Measurements from ENCODE around the gene BLTP3B. TPM values are rescaled to one million over a fixed set of nuclear protein-coding genes. Genes with fewer than 3 reads are reported as not detected.
A peak's percentile ranks its signal among the peaks of the same experiment; 100 is the strongest.

Gene BLTP3B
- total RNA-seq, 1 experiment from 2014 or later, result 20.1 TPM

GRCh38 chr12:100127766-100128511, 14.7 kb downstream of the BLTP3B start:
- CTCF ChIA-PET, result interaction anchor here (0.7 to 1.6 kb wide), 3 partner anchors 48 to 102 kb away, joined by 3 to 7 read pairs (median 4); no protein-coding TSS in a partner anchor
- BruUV-seq (replicated peaks), result no TSS peak
- peak; percentile 75 for DNase-seq (ENCODE audit: unreplicated experiment)
- Mint-ChIP-seq H3K27ac (ENCODE audit: low read depth, unreplicated experiment) (peak overlapping the region; percentile 82), H3K27me3 (ENCODE audit: insufficient read depth, unreplicated experiment) (no peaks in the 10 kb centered on the region), H3K4me3 (ENCODE audit: unreplicated experiment) (peak overlapping the region; percentile 50), H3K9me3 (ENCODE audit: unreplicated experiment) (no peaks in the 10 kb centered on the region), H3K4me1 (ENCODE audit: insufficient read depth, unreplicated experiment) (peaks cover 19% of the 10 kb centered on the region), H3K36me3 (ENCODE audit: insufficient read depth, unreplicated experiment) (no peaks in the 10 kb centered on the region)
- intact Hi-C loops (cut with micrococcal nuclease), result loop anchor here (5.0 kb wide), 1 partner anchor 74 kb away; the partner anchor contains the start of gene ACTR6
- POLR2A ChIA-PET, result interaction anchor here (1.1 to 2.5 kb wide), 3 partner anchors 10 to 36 kb away, joined by 3 to 26 read pairs (median 4); no protein-coding TSS in a partner anchor
- no peak for TF ChIP-seq CTCF (IDR thresholded peaks at IDR 0.05; ENCODE audit: unreplicated experiment)

- no peaks in the 10 kb centered on the region for H3K36me3 Mint-ChIP-seq (ENCODE audit: insufficient read depth, unreplicated experiment)
- no peak overlapping the region for H3K4me3 Mint-ChIP-seq (ENCODE audit: unreplicated experiment)
- peaks cover 6% of the 10 kb centered on the region for H3K9me3 Mint-ChIP-seq (ENCODE audit: unreplicated experiment)
- H3K27me3 Mint-ChIP-seq (ENCODE audit: insufficient read depth, unreplicated experiment), result no peaks in the 10 kb centered on the region
- CTCF ChIA-PET, result interaction anchor here (0.6 to 1.6 kb wide), 5 partner anchors 40 to 1024 kb away, joined by 3 to 4 read pairs (median 3); no protein-coding TSS in a partner anchor
- peaks cover 7% of the 10 kb centered on the region for H3K4me1 Mint-ChIP-seq (ENCODE audit: insufficient read depth, unreplicated experiment)
- no TSS peak for BruUV-seq (replicated peaks)
- no peak overlapping the region for H3K27ac Mint-ChIP-seq (ENCODE audit: low read depth, unreplicated experiment)
- POLR2A ChIA-PET, result interaction anchor here (0.7 kb wide), 1 partner anchor 51 kb away, joined by 3 read pairs; no protein-coding TSS in a partner anchor
- TF ChIP-seq CTCF (IDR thresholded peaks at IDR 0.05; ENCODE audit: unreplicated experiment), result no peak
- no peak for DNase-seq (ENCODE audit: unreplicated experiment)
- intact Hi-C loops (cut with micrococcal nuclease), result no loop called here
Measured at GRCh38 chr12:100123316-100124095, 19.2 kb downstream of the BLTP3B start.

GRCh38 chr12:100120355-100120754, 22.3 kb downstream of the BLTP3B start:
- no peaks in the 10 kb centered on the region for H3K36me3 Mint-ChIP-seq (ENCODE audit: insufficient read depth, unreplicated experiment)
- no peaks in the 10 kb centered on the region for H3K4me1 Mint-ChIP-seq (ENCODE audit: insufficient read depth, unreplicated experiment)
- no peak overlapping the region for H3K27ac Mint-ChIP-seq (ENCODE audit: low read depth, unreplicated experiment)
- CTCF ChIA-PET, result interaction anchor here (0.6 to 2.7 kb wide), 6 partner anchors 9 to 310 kb away, joined by 3 to 7 read pairs (median 4); no protein-coding TSS in a partner anchor
- no peak for DNase-seq (ENCODE audit: unreplicated experiment)
- H3K4me3 Mint-ChIP-seq (ENCODE audit: unreplicated experiment), result no peak overlapping the region
- POLR2A ChIA-PET, result interaction anchor here (0.6 to 0.9 kb wide), 2 partner anchors 16 to 23 kb away, joined by 3 read pairs; no protein-coding TSS in a partner anchor
- H3K27me3 Mint-ChIP-seq (ENCODE audit: insufficient read depth, unreplicated experiment), result no peaks in the 10 kb centered on the region
- H3K9me3 Mint-ChIP-seq (ENCODE audit: unreplicated experiment), result peaks cover 6% of the 10 kb centered on the region
- intact Hi-C loops (cut with micrococcal nuclease), result no loop called here
- TF ChIP-seq CTCF (IDR thresholded peaks at IDR 0.05; ENCODE audit: unreplicated experiment), result no peak
- BruUV-seq (replicated peaks), result no TSS peak

- no TSS peak for BruUV-seq (replicated peaks)
- H3K9me3 Mint-ChIP-seq (ENCODE audit: unreplicated experiment), result peaks cover under 1% of the 10 kb centered on the region
- no peak overlapping the region for H3K4me3 Mint-ChIP-seq (ENCODE audit: unreplicated experiment)
- H3K4me1 Mint-ChIP-seq (ENCODE audit: insufficient read depth, unreplicated experiment), result no peaks in the 10 kb centered on the region
- H3K36me3 Mint-ChIP-seq (ENCODE audit: insufficient read depth, unreplicated experiment), result no peaks in the 10 kb centered on the region
- no peak for DNase-seq (ENCODE audit: unreplicated experiment)
- POLR2A ChIA-PET, result no interaction called here
- CTCF ChIA-PET, result interaction anchor here (0.6 to 1.4 kb wide), 6 partner anchors 9 to 144 kb away, joined by 3 to 5 read pairs (median 4); no protein-coding TSS in a partner anchor
- intact Hi-C loops (cut with micrococcal nuclease), result no loop called here
- no peaks in the 10 kb centered on the region for H3K27me3 Mint-ChIP-seq (ENCODE audit: insufficient read depth, unreplicated experiment)
- H3K27ac Mint-ChIP-seq (ENCODE audit: low read depth, unreplicated experiment), result no peak overlapping the region
- no peak for TF ChIP-seq CTCF (IDR thresholded peaks at IDR 0.05; ENCODE audit: unreplicated experiment)
Measured at GRCh38 chr12:100115291-100115690, 27.4 kb downstream of the BLTP3B start.

Measured in MCF 10A (cell line).